Suprapubic skin (tissue), 4 donors: ENCODE measurements around the gene CDA. TPM values are rescaled to one million over a fixed set of nuclear protein-coding genes. Genes with fewer than 3 reads are reported as not detected.

ENCODE experiments used
- DNase-seq, 2 donors: peaks; one replicate each; pipeline ENCODE4 v3.0.0-alpha.2; 2019; ENCODE audit warnings: low spot score in 2 of 2
- H3K27ac ChIP-seq: fragments of 200-600 bp; sonication (generic); one replicate; pipeline ENCODE4 v1.5.1; 2019
- H3K27me3 ChIP-seq: fragments of 200-600 bp; sonication (generic); one replicate; pipeline ENCODE4 v1.5.1; 2019
- H3K36me3 ChIP-seq: fragments of 200-600 bp; sonication (generic); one replicate; pipeline ENCODE4 v1.5.1; 2019
- H3K4me1 ChIP-seq: fragments of 200-600 bp; sonication (generic); one replicate; pipeline ENCODE4 v1.5.1; 2019
- H3K4me3 ChIP-seq: fragments of 200-600 bp; sonication (generic); one replicate; pipeline ENCODE4 v1.5.1; 2019; ENCODE audit warnings: mild to moderate bottlenecking
- H3K9me3 ChIP-seq: fragments of 200-600 bp; sonication (generic); one replicate; pipeline ENCODE4 v1.5.1; 2019
- CTCF ChIP-seq, 2 donors: fragments of 200-600 bp in 1 of 2; fragments of 450-650 bp in 1 of 2; sonication (generic) in 1 of 2; IDR thresholded peaks; one replicate each; pipeline ENCODE4 v1.5.1; 2016 to 2019; ENCODE audit warnings: antibody characterized with exemption in 2 of 2, mild to moderate bottlenecking in 1 of 2, moderate library complexity in 1 of 2
- EP300 ChIP-seq: sonication (generic); formaldehyde crosslinking; IDR thresholded peaks from one replicate; pipeline ENCODE4 v1.6.1; 2017; ENCODE audit warnings: antibody characterized with exemption
- POLR2A ChIP-seq, 2 donors: fragments of 450-650 bp; IDR thresholded peaks; one replicate each; pipeline ENCODE4 v1.6.1; 2017; ENCODE audit warnings: antibody characterized with exemption in 2 of 2, mild to moderate bottlenecking in 2 of 2, moderate library complexity in 2 of 2
- POLR2AphosphoS5 ChIP-seq, 3 donors: sonication (generic); formaldehyde crosslinking; IDR thresholded peaks; one replicate each; pipeline ENCODE4 v1.6.1; 2017; ENCODE audit warnings: antibody characterized with exemption in 3 of 3
- WGBS: methylation state at CpG from one replicate; pipeline ENCODE4 v1.1.5; 2018; 5-methylcytosine and 5-hydroxymethylcytosine counted together
- total RNA-seq, 4 donors: library from RNA; depleted of rRNA; stranded (reverse); fragments of >200 nt; gene quantifications; one replicate each; pipeline ENCODE4 v1.1.0, GENCODE V29; 2016

Gene CDA
- total RNA-seq, 4 donors from 2014 or later = 13.1 to 24.2 (median 15.7) TPM

- no peaks in the 10 kb centered on the region for H3K9me3 ChIP-seq
- peaks cover 38% of the 10 kb centered on the region for H3K27me3 ChIP-seq
- DNase-seq = no peak
- H3K36me3 ChIP-seq = no peaks in the 10 kb centered on the region
- no peak for TF ChIP-seq POLR2AphosphoS5 (IDR thresholded peaks at IDR 0.05)
- no peak for TF ChIP-seq EP300
- no peak for TF ChIP-seq CTCF (IDR thresholded peaks at IDR 0.05)
- no peak for TF ChIP-seq POLR2A (IDR thresholded peaks at IDR 0.05)
- WGBS = 52% methylated on average over 2 of the region's 2 CpGs
- peak overlapping the region; percentile 59 for H3K27ac ChIP-seq
- no peak overlapping the region for H3K4me3 ChIP-seq
- H3K4me1 ChIP-seq = peaks cover 25% of the 10 kb centered on the region
These were observed 1.2 kb upstream of the CDA start for GRCh38 chr1:20587661-20588053.

GRCh38 chr1:20589331-20590278 is 708 bp downstream of the CDA start:
- DNase-seq = peak; percentile 75 to 85
- Histone ChIP-seq H3K27me3 (peaks cover 38% of the 10 kb centered on the region), H3K27ac (peak overlapping the region; percentile 77), H3K9me3 (no peaks in the 10 kb centered on the region), H3K4me3 (peak overlapping the region; percentile 34), H3K4me1 (peaks cover 25% of the 10 kb centered on the region), H3K36me3 (no peaks in the 10 kb centered on the region)
- 7% methylated on average over 22 of the region's 24 CpGs for WGBS
- TF ChIP-seq CTCF (IDR thresholded peaks at IDR 0.05) (no peak), POLR2AphosphoS5 (IDR thresholded peaks at IDR 0.05) (no peak), POLR2A (IDR thresholded peaks at IDR 0.05) (no peak)

GRCh38 chr1:20590306-20590777 is 1.4 kb downstream of the CDA start:
- TF ChIP-seq POLR2AphosphoS5 (IDR thresholded peaks at IDR 0.05) (peak in 2 of 3 donors; percentile 25 to 40), EP300 (no peak), POLR2A (IDR thresholded peaks at IDR 0.05) (no peak)
- Histone ChIP-seq H3K36me3 (no peaks in the 10 kb centered on the region), H3K4me1 (peaks cover 25% of the 10 kb centered on the region), H3K27me3 (peaks cover 38% of the 10 kb centered on the region), H3K27ac (peak overlapping the region; percentile 77), H3K4me3 (peak overlapping the region; percentile 34), H3K9me3 (no peaks in the 10 kb centered on the region)
- WGBS = 33% methylated on average over 7 of the region's 7 CpGs
- peak in 1 of 2 donors; percentile 72 for DNase-seq

GRCh38 chr1:20593756-20594155 is 4.9 kb downstream of the CDA start:
- Histone ChIP-seq H3K9me3 (no peaks in the 10 kb centered on the region), H3K36me3 (no peaks in the 10 kb centered on the region), H3K4me3 (no peak overlapping the region), H3K4me1 (peaks cover 22% of the 10 kb centered on the region), H3K27me3 (peaks cover 29% of the 10 kb centered on the region), H3K27ac (no peak overlapping the region)
- TF ChIP-seq POLR2A (IDR thresholded peaks at IDR 0.05) (no peak), EP300 (no peak), CTCF (IDR thresholded peaks at IDR 0.05) (no peak), POLR2AphosphoS5 (IDR thresholded peaks at IDR 0.05) (no peak)
- 83% methylated on average over 5 of the region's 5 CpGs for WGBS
- no peak for DNase-seq

GRCh38 chr1:20594746-20595145 is 5.8 kb downstream of the CDA start:
- TF ChIP-seq CTCF (IDR thresholded peaks at IDR 0.05) (no peak), EP300 (no peak), POLR2AphosphoS5 (IDR thresholded peaks at IDR 0.05) (no peak), POLR2A (IDR thresholded peaks at IDR 0.05) (no peak)
- Histone ChIP-seq H3K4me3 (no peak overlapping the region), H3K36me3 (no peaks in the 10 kb centered on the region), H3K27me3 (peaks cover 19% of the 10 kb centered on the region), H3K27ac (no peak overlapping the region), H3K4me1 (peaks cover 13% of the 10 kb centered on the region), H3K9me3 (no peaks in the 10 kb centered on the region)
- 88% methylated on average over 14 of the region's 14 CpGs for WGBS
- no peak for DNase-seq
